SK-MEL-5 (cell line): Measurements from ENCODE around the gene ARHGAP25. TPM values are rescaled to one million over a fixed set of nuclear protein-coding genes. Genes with fewer than 3 reads are reported as not detected.
A peak's percentile ranks its signal among the peaks of the same experiment; 100 is the strongest.

Source experiments
- DNase-seq: peaks from one replicate; pipeline ENCODE4 v3.0.0-alpha.2; 2016; ENCODE audit warnings: low read depth, low spot score
- in situ Hi-C: cut with HindIII; loops from 2 replicates; pipeline ENCODE4 v1.10.0; 2016; ENCODE audit warnings: low sequenced_read_pairs, high pct_unique_total_duplicates, low pct_unique_long_range_greater_than_20kb
- polyA plus RNA-seq, 2 experiments: library from polyadenylated mRNA; depleted of rRNA; stranded (reverse); fragments of >200 nt; gene quantifications; 2 replicates each; pipeline ENCODE4 v1.2.3, GENCODE V29; 2015
- total RNA-seq: library from RNA; depleted of rRNA; stranded (reverse); fragments of >200 nt; shearing (Covaris generic); gene quantifications from 2 replicates; pipeline ENCODE4 v1.2.3, GENCODE V29; 2014; rRNA removed

Gene ARHGAP25, protein sequence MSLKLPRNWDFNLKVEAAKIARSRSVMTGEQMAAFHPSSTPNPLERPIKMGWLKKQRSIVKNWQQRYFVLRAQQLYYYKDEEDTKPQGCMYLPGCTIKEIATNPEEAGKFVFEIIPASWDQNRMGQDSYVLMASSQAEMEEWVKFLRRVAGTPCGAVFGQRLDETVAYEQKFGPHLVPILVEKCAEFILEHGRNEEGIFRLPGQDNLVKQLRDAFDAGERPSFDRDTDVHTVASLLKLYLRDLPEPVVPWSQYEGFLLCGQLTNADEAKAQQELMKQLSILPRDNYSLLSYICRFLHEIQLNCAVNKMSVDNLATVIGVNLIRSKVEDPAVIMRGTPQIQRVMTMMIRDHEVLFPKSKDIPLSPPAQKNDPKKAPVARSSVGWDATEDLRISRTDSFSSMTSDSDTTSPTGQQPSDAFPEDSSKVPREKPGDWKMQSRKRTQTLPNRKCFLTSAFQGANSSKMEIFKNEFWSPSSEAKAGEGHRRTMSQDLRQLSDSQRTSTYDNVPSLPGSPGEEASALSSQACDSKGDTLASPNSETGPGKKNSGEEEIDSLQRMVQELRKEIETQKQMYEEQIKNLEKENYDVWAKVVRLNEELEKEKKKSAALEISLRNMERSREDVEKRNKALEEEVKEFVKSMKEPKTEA
- 0.26 and 0.43 TPM in 2 replicates for total RNA-seq
- polyA plus RNA-seq (2015; cell fraction: cytosol; rRNA removed): 0.39 and 0.48 TPM in 2 replicates
- polyA plus RNA-seq (2015; cell fraction: nucleus; rRNA removed): not detected in 2 replicates

DNA sequence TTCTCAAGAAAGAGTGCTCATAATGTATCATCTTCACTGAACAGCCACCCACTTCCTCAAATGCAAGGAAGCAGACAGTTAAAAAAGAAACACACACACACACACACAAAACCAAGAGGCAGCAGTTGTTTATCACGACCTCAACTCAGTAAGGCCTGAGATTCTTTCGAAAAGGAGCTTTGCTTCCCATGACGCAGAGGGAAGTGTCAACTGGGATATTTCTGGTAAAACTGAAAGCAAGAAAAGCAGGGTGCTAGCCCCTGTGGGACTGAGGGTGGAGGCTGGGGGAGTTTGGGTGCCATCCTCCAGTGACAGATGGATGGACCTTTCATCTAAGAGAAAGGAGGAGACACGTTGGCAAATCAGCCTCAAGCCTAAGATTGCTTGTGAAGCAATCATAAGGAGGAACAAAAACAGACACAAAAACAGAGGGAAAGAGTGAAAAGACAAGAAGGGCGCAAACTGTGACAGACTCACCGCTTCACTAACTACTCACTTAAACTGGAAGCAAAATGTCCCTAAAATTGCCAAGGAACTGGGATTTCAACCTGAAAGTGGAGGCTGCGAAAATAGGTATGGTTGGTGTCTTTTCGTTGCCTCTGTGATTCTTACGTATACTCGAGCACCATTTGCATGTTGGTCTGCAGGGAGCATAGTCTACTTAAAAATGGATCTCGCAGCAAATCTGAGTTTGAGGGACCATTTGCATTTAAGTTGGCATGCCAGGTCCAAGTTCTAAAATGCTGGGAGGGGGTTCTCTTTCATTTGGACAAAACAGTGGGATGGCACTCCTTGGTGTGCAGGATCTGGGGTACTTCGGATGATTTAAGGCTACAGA, at the start of gene ARHGAP25:
Gene ARHGAP25 (plus strand): TSS at position 124 of the 838 bp plus-strand sequence. CDS start 389 bp downstream, at position 513.
- in situ Hi-C loops: no loop called here

DNA sequence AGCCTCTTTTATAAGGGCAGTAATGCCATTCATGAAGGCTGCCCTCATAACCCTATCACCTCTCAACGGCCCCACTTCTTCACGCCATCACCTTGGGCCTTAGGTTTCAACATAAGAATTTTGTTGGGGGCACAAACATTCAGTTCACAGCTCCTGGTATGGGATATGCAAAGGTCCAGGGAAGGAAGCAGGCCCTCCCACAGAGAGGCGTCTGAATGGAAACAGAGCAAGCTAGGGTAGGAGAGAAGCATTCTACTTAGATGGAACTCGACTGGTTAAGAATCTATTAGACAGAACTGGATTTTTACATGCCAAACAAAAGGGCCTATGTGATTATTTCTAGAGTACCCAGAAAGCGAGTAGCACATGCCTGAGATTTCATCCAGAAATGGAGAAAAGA, 48.4 kb upstream of the ARHGAP25 start:
- in situ Hi-C loops: no loop called here
- DNase-seq: no peak

More for the DNA sequence above, at the start of gene ARHGAP25:
- DNase-seq: no peak

DNA sequence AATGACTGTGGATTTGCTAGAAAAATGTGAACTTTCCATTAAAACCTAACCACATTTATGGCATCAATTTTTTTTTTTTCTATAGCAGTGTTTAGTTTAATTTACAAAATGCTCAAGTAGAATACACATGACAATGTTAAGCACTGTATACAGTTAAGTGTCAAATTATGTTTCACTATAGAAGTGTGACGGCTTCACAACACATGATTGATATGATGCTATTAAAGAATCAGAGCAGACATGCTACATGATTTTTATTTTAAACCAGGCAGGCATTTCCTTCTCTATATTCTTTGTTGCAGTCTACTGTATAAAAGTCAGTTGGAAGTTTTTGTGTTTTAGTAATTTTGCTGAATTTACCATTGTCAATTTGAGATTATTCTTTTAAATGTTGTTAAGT, 47.6 kb upstream of the ARHGAP25 start:
- no peak for DNase-seq
- in situ Hi-C loops: no loop called here

DNA sequence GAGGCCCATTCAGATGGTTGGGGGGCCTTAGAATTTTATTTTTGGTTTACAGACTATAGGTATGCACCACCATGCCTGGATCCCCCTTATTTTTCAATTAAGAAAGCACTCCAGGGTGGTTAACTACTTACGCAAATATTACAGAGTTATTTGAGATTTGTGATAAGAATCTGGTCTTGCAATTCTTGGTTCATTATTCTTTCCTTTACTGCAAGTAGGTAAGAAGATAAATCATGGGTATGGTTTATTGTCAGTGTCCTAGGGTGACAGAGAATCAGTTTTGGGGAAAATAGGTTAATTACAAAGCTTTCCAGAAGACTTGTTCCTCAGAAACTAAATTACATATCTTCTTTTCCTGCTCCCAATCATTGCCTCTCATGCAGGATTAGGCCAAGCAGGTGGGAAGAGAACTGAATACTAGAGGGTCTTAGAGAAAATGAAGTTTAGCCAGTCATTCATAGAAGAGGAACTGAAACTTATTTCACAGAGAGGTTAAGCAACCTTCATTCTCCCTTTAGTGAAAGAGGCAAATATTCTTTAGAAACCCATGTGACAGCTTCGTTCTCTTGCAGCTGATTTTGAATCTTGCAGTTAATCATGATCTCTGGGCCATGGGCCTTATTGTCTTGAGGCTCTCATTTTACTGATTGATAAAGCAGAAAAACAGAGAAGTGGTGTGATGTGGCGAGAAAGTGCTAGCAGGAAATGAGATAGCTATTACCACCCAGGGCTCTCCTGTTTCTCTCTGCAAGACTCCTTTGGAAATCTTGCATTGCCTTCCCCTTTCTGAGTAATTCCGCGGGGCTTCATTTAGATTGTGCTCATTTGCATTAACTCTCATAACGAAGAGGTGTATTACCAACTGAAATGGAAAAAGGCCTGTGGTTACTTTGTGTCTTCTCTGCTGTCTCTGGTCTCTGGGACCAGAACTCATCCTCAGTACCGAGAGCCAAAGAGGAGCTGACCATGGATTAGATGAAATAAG, 44.8 kb upstream of the ARHGAP25 start:
- no peak for DNase-seq
- in situ Hi-C loops: no loop called here

DNA sequence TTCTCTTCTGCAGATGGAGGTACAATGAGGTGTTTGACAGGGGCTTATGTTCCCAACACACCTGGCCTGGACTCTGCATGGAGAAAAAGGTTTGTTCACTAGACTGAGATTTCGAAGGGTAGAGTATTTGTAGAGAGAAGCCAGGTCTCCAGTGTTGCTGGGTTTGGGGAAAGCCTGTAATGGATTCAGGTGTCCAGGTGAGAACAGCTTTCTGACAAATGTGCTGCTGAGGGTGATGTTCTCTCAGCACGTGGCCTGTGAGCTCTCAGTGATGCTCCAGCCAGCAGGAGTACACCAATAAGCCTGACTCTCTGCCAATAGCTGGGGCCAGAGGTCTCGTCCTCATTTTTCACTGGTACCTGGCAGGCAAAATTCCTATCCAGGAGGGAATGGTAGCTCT, 43.8 kb upstream of the ARHGAP25 start:
- in situ Hi-C loops: no loop called here
- DNase-seq: no peak

DNA sequence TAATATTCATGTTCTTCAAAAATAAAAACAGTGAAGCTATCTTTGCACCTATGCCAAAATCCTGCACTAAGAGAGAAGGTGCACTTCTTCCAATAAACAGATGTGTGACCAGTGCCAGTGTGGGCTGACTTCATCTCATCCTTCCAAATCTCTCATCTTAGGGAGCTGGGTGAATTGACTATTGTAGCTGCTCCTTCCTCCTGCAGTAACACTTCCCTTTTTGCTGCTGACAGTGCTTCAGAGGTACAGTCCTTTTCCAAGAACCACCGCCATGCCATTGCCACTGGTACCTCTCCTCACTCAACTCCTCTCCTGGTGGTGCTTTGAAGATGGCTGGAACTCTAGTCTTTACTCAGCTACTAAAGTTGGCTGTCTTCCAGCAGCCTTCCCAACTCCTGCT, 42.1 kb upstream of the ARHGAP25 start:
- no peak for DNase-seq
- in situ Hi-C loops: no loop called here

DNA sequence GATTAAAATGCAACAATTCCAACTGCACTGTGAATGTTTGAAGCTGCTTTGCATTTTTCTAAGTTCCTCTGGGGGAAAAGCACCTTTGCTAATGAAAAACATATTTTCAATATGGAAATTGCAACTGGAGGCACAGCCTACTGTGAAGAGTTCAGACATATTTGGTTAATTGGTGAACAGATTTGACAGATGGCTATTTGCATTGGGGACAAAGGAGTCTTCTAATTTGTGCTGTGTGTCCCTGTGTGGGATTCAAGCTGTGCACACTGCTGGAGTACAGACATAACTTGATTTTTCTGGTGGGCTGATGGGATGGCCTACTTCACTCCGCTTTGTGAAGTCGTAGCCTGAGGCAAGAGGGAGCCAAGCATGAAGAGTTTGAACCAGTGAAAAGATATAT, 40.7 kb upstream of the ARHGAP25 start:
- in situ Hi-C loops: no loop called here
- no peak for DNase-seq

DNA sequence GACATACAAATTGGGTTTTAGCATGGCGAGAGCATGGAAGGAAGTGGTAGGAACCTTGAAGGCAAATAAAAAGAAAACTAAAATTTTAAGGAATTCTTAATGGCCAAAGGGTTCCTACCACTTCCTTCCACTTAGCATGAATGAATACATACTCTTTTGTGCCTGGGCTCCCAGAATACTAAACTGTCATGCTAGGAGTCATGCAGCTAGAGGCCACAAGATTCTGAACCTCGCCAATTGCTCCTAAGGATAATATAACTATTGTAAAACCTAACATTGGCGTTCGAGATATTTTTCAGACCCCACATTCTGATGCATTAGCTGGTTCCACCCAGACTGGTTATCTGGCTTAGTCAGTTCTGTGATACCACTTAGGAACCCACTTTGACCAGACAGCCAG, 38.6 kb upstream of the ARHGAP25 start:
- DNase-seq: peak; percentile 90
- in situ Hi-C loops: no loop called here

DNA sequence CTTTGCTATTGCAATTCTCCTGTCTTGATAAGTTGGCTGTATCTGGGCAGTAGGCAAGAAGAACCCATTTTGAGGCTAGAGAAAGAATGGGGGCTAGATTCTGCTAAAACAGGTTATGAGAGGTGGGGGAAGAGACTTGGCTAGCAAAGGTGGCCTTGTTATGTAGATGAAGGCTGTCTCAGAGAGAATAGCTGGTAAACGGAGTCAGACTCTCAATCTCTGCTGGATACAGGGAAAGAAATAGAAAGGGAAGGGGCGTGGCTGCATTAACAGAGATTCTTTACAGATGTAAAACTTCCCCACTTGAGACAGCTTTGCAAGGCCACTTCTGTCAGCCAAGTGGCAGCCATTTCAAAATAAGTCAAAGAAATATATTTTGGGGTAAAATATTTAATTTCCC, 38.1 kb upstream of the ARHGAP25 start:
- in situ Hi-C loops: no loop called here
- DNase-seq: no peak

DNA sequence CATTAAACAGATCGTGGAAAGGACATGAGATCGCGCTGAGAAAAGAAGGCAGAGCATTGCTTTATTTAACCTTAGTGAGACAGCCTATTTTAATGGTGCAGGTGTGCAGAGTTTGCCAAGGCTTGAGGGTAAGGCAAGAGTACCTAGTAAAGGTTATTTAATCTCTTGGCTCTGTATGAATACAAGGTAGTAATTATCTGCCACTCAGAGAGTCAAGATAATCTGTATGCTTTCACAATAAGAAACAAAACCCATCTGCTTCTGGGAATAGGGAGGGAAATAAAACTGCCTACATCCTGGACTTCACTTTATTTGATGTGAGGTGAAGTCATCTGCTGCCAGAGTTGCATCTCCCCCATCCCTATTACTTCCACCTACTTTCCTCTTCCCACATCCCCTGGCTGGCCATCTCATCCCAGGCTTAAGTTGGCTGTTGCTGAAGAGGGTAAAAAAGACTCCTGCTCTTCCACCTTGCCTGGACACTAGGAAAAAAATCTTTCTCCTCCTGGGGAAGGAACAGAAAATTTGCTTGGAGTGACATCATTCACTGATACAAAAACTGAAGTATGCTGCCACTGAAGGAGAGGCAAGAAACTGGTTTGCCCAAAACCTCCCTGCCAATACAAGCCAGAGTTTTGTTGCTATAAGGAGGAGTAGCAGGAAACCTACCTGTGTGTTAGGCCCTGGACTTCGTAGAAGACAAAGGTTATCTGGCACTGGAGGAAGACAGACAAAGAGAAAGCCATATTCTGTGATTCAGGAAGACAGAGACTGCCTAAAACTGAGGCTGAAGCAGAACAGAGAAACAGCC, 35.8 kb upstream of the ARHGAP25 start:
- no peak for DNase-seq
- in situ Hi-C loops: no loop called here

DNA sequence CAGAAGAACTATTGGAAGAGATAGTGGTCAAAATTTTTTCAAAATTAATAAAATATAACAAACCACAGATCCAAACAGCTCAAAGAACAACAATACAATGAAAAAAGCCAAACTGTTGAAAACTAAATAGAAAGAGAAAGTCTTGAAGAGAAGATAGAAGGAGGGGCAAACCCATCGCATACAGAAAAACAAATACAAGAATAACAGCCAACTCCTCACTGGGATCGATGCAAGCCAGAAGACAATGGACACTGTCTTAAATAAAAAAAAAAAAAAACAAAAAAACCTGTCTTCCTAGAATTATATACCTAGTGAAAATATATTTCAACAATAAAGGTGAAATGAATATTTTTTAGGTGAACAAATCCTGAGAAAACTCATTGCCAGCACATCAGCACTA, 34.1 kb upstream of the ARHGAP25 start:
- DNase-seq: no peak
- in situ Hi-C loops: no loop called here

DNA sequence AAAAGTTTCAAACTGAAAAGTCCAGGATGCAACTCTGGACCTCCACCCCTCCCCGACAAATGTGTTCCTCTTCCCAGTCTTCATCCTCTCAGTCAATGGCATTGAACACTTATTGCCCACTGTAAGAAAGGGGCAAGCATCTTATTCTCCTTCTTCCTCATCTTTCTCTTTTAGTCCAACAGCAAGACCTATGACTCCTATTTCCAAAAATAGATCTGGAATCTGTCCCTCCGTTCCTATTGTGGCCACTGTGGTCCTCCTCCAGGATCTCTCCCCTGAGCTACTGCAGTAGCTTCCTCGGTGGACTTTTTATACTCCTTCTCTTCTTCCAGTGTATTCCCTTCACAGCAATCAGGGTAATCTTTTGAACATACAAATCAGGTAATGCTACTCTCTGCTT, 28.0 kb upstream of the ARHGAP25 start:
- in situ Hi-C loops: no loop called here
- DNase-seq: no peak

DNA sequence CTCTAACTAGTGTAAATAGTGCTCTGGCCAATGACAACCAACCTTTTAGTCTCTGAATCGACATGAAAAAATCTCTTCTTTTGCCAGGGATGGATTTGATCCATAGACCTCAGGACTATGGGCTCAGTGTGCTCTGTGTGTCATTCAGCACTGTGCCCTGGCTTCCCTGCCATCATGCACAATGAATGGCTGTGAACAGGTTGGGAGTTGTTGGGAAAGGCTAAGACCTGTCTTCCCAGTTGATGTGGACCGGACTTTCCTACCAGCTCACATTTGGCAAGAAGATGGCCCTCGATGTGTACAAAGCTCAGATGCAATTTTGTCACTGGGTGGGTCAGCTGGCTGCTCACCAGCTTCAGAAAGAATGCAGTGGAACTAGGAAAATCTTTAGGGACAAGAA, 26.0 kb upstream of the ARHGAP25 start:
- in situ Hi-C loops: no loop called here
- DNase-seq: no peak

DNA sequence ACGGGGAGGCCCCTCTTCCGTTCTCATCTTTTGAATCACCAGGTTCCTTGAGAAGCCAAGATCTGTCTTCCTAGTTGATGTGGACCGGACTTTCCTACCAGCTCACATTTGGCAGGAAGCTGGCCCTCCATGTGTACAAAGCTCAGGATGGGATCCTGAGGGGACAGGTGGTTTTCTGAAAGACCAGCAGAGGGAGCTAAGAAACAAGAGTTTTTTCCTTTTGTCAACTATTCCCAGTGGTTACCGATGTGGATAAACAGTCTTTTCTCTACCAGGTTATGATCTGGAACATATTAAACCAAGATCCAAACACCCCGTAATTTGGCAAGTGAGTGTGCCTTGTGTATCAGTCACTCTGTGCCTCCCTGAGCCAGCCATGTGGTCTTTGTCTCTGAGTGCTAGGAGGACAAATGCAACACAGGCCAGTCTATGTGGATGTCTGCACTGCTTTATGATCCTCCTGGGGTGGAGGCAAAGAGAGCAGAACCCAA, 25.1 kb upstream of the ARHGAP25 start:
- in situ Hi-C loops: no loop called here
- DNase-seq: peak; percentile 85

DNA sequence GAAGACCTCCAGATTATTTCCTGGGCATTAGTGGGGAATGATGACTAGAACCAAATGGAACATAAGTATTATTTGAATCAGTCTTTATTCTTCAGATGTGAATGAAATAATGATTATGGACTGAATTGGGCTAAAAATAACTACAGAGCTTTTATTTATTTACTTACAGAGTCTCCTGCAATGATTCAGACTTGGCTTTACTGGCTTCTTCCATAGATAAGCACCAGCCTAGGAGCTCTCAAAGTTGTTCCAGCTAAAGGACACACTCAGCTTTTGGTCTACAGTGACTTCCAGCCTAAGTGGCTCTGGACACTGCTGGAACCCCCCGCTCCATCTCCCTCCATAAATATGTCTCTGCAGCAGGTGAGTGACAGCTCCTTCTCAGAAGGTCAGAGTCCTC, 24.3 kb upstream of the ARHGAP25 start:
- in situ Hi-C loops: no loop called here

DNA sequence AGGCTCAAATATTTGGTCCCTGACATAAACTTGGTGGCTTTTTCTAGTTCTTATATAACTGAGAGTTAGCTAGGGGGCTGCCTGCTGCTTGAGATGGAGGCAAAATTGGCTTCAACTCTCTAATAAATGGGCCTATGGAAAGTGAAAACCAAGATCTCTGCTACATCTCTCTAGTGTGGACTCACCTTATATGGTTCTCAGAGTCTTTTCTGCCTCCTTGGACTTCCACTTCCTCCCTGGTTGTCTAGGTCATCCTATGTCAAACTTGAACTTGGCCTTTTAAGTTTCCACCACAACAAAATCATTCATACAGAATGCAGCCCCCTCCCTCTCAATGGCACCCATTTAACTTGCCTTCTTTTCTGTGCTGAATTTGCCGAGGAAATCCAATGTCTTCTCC, 23.9 kb upstream of the ARHGAP25 start:
- no peak for DNase-seq
- in situ Hi-C loops: no loop called here

More for the DNA sequence above, 24.3 kb upstream of the ARHGAP25 start:
- no peak for DNase-seq
